ENCODE results near the gene INMT. TPM values are rescaled to one million over a fixed set of nuclear protein-coding genes. Genes with fewer than 3 reads are reported as not detected.

INMT gene
- total and polyA plus RNA-seq, 10 of the 15 experiments (the other 5 are each of a cell fraction or from before 2014, with no cell fraction given): 0.03 to 0.20 (median 0.10) TPM; not detected in 7

DNA sequence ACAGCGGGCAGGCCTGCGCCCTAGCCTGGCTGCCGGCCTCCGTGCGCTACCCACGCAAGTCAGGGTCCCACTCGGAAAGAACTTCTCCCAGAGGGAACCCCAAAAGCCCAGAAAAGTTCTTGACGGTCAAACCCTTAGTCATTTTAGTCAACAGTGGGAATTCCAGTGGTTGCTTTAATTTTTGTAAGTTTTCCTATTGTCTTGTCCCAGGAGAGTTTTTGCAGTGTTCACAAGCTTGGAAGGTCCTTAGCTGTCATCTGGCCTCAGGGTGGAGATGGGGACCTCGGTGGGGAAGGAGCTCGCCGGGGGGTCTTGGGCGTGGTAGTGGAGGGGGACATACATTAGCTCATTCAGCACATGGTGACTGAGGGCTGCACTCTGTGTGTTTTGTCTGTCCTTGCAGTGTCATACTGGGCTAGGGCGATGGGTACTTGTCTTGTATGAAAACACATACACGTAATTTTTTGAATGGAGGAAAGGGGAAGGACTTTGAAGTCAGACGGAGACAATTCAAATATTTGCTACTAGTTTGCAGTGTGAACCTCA lies 20.0 kb downstream of the INMT start (continued):
- TF ChIP-seq, protein P1, sequence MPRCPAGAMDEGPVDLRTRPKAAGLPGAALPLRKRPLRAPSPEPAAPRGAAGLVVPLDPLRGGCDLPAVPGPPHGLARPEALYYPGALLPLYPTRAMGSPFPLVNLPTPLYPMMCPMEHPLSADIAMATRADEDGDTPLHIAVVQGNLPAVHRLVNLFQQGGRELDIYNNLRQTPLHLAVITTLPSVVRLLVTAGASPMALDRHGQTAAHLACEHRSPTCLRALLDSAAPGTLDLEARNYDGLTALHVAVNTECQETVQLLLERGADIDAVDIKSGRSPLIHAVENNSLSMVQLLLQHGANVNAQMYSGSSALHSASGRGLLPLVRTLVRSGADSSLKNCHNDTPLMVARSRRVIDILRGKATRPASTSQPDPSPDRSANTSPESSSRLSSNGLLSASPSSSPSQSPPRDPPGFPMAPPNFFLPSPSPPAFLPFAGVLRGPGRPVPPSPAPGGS (IDR thresholded peaks at IDR 0.05; ENCODE audit: borderline replicate concordance, insufficient read depth, low read depth, low read length, poor library complexity, severe bottlenecking): no peak
- TF ChIP-seq ZZZ3 (IDR thresholded peaks at IDR 0.05; ENCODE audit: control insufficient read depth, insufficient read length, low read depth): no peak
- no peak for TF ChIP-seq SIN3A (IDR thresholded peaks at IDR 0.05; ENCODE audit: low read depth, low read length)
- no peak for TF ChIP-seq NRF1 (conservative IDR thresholded peaks at IDR 0.05; ENCODE audit: low read depth, low read length)
- TF ChIP-seq YY1 (IDR thresholded peaks at IDR 0.05; ENCODE audit: low read depth, low read length): no peak
- TF ChIP-seq RAD51 (IDR thresholded peaks at IDR 0.05): no peak
- no peak for TF ChIP-seq NFXL1 (IDR thresholded peaks at IDR 0.05; ENCODE audit: borderline replicate concordance)
- no peak for TF ChIP-seq NR2C2 (IDR thresholded peaks at IDR 0.05; ENCODE audit: borderline replicate concordance, control insufficient read depth, insufficient read length, low read depth)
- TF ChIP-seq IKZF1 (conservative IDR thresholded peaks at IDR 0.05): no peak; the same call in 1 of the 2 replicates

DNA sequence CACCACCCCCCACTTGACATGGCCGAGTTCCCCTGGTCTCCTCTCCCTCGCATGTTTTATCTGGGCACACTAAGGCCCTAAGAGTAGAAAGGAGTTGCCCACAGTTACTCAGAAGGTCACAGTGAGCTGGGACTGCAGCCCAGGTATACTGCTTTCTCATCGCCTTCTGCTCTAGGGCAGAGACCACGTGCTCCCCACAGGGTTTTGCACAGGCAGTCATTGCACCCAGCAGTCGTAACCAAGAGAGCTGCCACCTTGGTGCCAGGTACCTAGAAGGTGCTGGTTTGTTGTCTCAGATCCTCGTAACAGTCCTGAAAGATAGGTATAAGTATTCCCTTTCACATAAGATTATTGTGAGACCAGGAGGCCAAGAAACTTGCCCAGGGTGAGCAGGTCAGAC lies 21.0 kb downstream of the INMT start:
- ChIA-PET RAD21 (ENCODE audit: unreplicated experiment) (interaction anchor here (0.9 kb wide), 1 partner anchor 27 kb away, joined by 3 read pairs; no protein-coding TSS in a partner anchor), CTCF (no interaction called here), SMC1A (ENCODE audit: uncharacterized antibody, unreplicated experiment) (no interaction called here), POLR2A (no interaction called here)
- DNase-seq (ENCODE audit: low read depth, low spot score) (no peak), ATAC-seq (no peak), FAIRE-seq (no peak)
- in situ Hi-C loops (cut with MboI) (no loop called here), intact Hi-C loops (cut with micrococcal nuclease; ENCODE audit: unreplicated experiment) (no loop called here)
- Histone ChIP-seq H2AFZ (ENCODE audit: control insufficient read depth, low read depth, low read length) (no peak overlapping the region), H3K9ac (ENCODE audit: control insufficient read depth, insufficient read depth, low read length) (no peak overlapping the region), H3K79me2 (ENCODE audit: control insufficient read depth, insufficient read depth, low read length) (no peaks in the 10 kb centered on the region), H3K27me3 (replicated peaks in 1 of 2; ENCODE audit: control insufficient read depth in 2 of 2, insufficient read depth in 2 of 2, low read length in 1 of 2) (no peaks in the 10 kb centered on the region), H3K4me1 (ENCODE audit: control insufficient read depth, insufficient read depth, low read length) (peaks cover 3% of the 10 kb centered on the region; the same call in 1 of the 2 replicates), H3K36me3 (ENCODE audit: control insufficient read depth in 2 of 2, insufficient read depth in 2 of 2, low read length in 1 of 2) (no peaks in the 10 kb centered on the region), H4K20me1 (ENCODE audit: control insufficient read depth, insufficient read depth) (no peaks in the 10 kb centered on the region), H3K4me3 (no peak overlapping the region), H3K4me2 (ENCODE audit: control insufficient read depth, insufficient read depth) (no peak overlapping the region), H3K27ac (ENCODE audit: control insufficient read depth, insufficient read depth) (no peak overlapping the region), H3K9me3 (replicated peaks; ENCODE audit: control insufficient read depth, insufficient read depth, low read length) (no peaks in the 10 kb centered on the region)
- BruUV-seq (replicated peaks): no TSS peak
- TF ChIP-seq, protein P2, sequence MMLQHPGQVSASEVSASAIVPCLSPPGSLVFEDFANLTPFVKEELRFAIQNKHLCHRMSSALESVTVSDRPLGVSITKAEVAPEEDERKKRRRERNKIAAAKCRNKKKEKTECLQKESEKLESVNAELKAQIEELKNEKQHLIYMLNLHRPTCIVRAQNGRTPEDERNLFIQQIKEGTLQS (IDR thresholded peaks at IDR 0.05; ENCODE audit: borderline replicate concordance, extremely low read depth, low read depth, low read length): no peak
- no peak for TF ChIP-seq RUNX3 (IDR thresholded peaks at IDR 0.05; ENCODE audit: low read length)
- TF ChIP-seq MEF2A (IDR thresholded peaks at IDR 0.05; ENCODE audit: insufficient read depth, low read depth, low read length): no peak
- TF ChIP-seq, protein P3, sequence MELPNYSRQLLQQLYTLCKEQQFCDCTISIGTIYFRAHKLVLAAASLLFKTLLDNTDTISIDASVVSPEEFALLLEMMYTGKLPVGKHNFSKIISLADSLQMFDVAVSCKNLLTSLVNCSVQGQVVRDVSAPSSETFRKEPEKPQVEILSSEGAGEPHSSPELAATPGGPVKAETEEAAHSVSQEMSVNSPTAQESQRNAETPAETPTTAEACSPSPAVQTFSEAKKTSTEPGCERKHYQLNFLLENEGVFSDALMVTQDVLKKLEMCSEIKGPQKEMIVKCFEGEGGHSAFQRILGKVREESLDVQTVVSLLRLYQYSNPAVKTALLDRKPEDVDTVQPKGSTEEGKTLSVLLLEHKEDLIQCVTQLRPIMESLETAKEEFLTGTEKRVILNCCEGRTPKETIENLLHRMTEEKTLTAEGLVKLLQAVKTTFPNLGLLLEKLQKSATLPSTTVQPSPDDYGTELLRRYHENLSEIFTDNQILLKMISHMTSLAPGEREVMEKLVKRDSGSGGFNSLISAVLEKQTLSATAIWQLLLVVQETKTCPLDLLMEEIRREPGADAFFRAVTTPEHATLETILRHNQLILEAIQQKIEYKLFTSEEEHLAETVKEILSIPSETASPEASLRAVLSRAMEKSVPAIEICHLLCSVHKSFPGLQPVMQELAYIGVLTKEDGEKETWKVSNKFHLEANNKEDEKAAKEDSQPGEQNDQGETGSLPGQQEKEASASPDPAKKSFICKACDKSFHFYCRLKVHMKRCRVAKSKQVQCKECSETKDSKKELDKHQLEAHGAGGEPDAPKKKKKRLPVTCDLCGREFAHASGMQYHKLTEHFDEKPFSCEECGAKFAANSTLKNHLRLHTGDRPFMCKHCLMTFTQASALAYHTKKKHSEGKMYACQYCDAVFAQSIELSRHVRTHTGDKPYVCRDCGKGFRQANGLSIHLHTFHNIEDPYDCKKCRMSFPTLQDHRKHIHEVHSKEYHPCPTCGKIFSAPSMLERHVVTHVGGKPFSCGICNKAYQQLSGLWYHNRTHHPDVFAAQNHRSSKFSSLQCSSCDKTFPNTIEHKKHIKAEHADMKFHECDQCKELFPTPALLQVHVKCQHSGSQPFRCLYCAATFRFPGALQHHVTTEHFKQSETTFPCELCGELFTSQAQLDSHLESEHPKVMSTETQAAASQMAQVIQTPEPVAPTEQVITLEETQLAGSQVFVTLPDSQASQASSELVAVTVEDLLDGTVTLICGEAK (IDR thresholded peaks at IDR 0.05; ENCODE audit: borderline replicate concordance): no peak
- 67% methylated on average over 6 of the region's 6 CpGs for WGBS (ENCODE audit: insufficient coverage, insufficient replicate concordance, low lambda C conversion rate, missing lambda C conversion rate)
